Endodermal cell (in vitro differentiated cells): ENCODE results near the gene CCR1. TPM values are rescaled to one million over a fixed set of nuclear protein-coding genes. Genes with fewer than 3 reads are reported as not detected.

Experiments used
- DNase-seq: peaks from one replicate; pipeline ENCODE4 v3.0.0-alpha.2; 2017
- H3K27ac ChIP-seq: 2 replicates; pipeline ENCODE4 v1.5.1; 2013; ENCODE audit warnings: mild to moderate bottlenecking, low read depth, low read length, moderate library complexity
- H3K27me3 ChIP-seq: 2 replicates; pipeline ENCODE4 v1.6.1; 2013; ENCODE audit warnings: mild to moderate bottlenecking, low read length, moderate library complexity; ENCODE audit not compliant: insufficient read depth, control insufficient read depth, poor library complexity, severe bottlenecking
- H3K36me3 ChIP-seq: 2 replicates; pipeline ENCODE4 v1.7.0; 2013; ENCODE audit warnings: mild to moderate bottlenecking, low read length, moderate library complexity; ENCODE audit not compliant: control insufficient read depth, insufficient read depth
- H3K4me1 ChIP-seq: one replicate; pipeline ENCODE4 v1.7.0; 2013; ENCODE audit warnings: low read length; ENCODE audit not compliant: control insufficient read depth, insufficient read depth
- H3K4me3 ChIP-seq: 2 replicates; pipeline ENCODE4 v1.5.1; 2013; ENCODE audit warnings: mild to moderate bottlenecking, low read length, moderate library complexity
- H3K9ac ChIP-seq: 2 replicates; pipeline ENCODE4 v1.6.1; 2013; ENCODE audit warnings: mild to moderate bottlenecking, low read length, moderate library complexity; ENCODE audit not compliant: poor library complexity, severe bottlenecking; ENCODE audit errors: extremely low read depth
- H3K9me3 ChIP-seq: 2 replicates; pipeline ENCODE4 v1.6.1; 2013; ENCODE audit warnings: mild to moderate bottlenecking, low read length, moderate library complexity; ENCODE audit not compliant: control insufficient read depth
- H3K27ac Mint-ChIP-seq: 2 replicates; pipeline ENCODE4 v1.8.0; 2020; ENCODE audit warnings: mixed read lengths
- H3K27me3 Mint-ChIP-seq: 2 replicates; pipeline ENCODE4 v1.8.0; 2021; ENCODE audit warnings: mild to moderate bottlenecking, mixed read lengths; ENCODE audit not compliant: insufficient read depth
- H3K36me3 Mint-ChIP-seq: 2 replicates; pipeline ENCODE4 v1.8.0; 2020; ENCODE audit warnings: low read depth, mixed read lengths
- H3K4me1 Mint-ChIP-seq: 2 replicates; pipeline ENCODE4 v1.8.0; 2020; ENCODE audit warnings: mixed read lengths
- H3K4me3 Mint-ChIP-seq: 2 replicates; pipeline ENCODE4 v1.8.0; 2020; ENCODE audit warnings: mild to moderate bottlenecking, moderate library complexity, mixed read lengths
- H3K9me3 Mint-ChIP-seq: 2 replicates; pipeline ENCODE4 v1.8.0; 2020; ENCODE audit warnings: mild to moderate bottlenecking, mixed read lengths
- WGBS, 2 experiments: methylation state at CpG; one replicate each; pipeline versions ENCODE4 v1.1.5 to v1.1.7; 2013; ENCODE audit warnings: missing lambda C conversion rate in 2 of 2, mixed read lengths in 1 of 2; ENCODE audit not compliant: insufficient coverage in 1 of 2, insufficient read length in 1 of 2; 5-methylcytosine and 5-hydroxymethylcytosine counted together
- total RNA-seq, 2 donors: library from RNA; stranded (reverse); fragmentation: NEBNext Ultra II Directional in 1 of 2; extraction: Animal tissue kit (Norgen Biotek cat#: 25700) in 1 of 2; gene quantifications; 2 replicates in 1 of 2; 3 replicates in 1 of 2; pipeline ENCODE4 v1.2.1, GENCODE V29; 2021
- TF ChIP-seq, protein P1 (sequence below): fragments of 200-600 bp; sonication (generic); conservative IDR thresholded peaks from 2 replicates; pipeline ENCODE4 v1.5.0; 2021; ENCODE audit warnings: antibody characterized with exemption, mild to moderate bottlenecking

The CCR1 gene
- total RNA-seq, 2 donors from 2014 or later, result 0.11 TPM; not detected in 1

DNA sequence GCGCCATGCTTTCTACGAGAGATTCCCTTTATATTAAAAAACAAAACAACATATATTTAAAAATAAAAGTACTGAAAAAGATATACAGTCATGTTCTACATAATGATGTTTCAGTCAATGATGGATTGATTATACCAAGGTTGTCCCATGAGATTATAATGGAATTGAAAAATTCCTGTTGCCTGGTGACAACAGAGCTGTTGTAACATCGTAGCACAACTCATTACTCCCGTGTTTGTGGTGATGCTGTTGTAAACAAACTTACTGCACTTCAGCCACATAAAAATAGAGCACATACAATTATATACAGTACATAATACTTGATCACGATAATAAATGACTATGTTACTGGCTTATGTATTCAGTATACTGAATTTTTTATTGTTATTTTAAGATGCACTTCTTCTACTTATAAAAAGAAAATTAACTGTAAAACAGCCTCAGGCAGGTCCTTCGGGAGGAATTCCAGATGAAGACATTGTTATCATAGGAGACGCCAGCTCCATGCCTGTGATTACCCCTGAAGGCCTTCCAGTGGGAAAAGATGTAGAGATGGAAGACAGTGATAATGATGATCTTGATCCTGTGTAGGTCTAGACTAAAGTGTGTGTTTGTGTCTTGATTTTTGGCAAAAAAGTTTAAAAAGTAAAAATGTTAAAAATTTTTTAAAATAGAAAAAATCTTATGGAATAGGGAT lies 11.7 kb downstream of the CCR1 start:
- H3K27me3 ChIP-seq, result no peaks in the 10 kb centered on the region
- H3K27ac ChIP-seq, result no peak overlapping the region
- H3K4me1 ChIP-seq, result no peaks in the 10 kb centered on the region
- no peak overlapping the region for H3K9ac ChIP-seq
- H3K36me3 ChIP-seq, result no peaks in the 10 kb centered on the region
- peaks cover 4% of the 10 kb centered on the region for H3K27me3 Mint-ChIP-seq
- 87 to 96% methylated on average over 3 to 4 of the region's 7 CpGs for WGBS, 2 experiments
- peaks cover 24% of the 10 kb centered on the region for H3K9me3 Mint-ChIP-seq
- peaks cover 2% of the 10 kb centered on the region for H3K36me3 Mint-ChIP-seq
- peaks cover 18% of the 10 kb centered on the region for H3K9me3 ChIP-seq
- no peak overlapping the region for H3K4me3 Mint-ChIP-seq
- no peaks in the 10 kb centered on the region for H3K4me1 Mint-ChIP-seq
- DNase-seq, result no peak
- TF ChIP-seq, protein P1, sequence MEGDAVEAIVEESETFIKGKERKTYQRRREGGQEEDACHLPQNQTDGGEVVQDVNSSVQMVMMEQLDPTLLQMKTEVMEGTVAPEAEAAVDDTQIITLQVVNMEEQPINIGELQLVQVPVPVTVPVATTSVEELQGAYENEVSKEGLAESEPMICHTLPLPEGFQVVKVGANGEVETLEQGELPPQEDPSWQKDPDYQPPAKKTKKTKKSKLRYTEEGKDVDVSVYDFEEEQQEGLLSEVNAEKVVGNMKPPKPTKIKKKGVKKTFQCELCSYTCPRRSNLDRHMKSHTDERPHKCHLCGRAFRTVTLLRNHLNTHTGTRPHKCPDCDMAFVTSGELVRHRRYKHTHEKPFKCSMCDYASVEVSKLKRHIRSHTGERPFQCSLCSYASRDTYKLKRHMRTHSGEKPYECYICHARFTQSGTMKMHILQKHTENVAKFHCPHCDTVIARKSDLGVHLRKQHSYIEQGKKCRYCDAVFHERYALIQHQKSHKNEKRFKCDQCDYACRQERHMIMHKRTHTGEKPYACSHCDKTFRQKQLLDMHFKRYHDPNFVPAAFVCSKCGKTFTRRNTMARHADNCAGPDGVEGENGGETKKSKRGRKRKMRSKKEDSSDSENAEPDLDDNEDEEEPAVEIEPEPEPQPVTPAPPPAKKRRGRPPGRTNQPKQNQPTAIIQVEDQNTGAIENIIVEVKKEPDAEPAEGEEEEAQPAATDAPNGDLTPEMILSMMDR, result no peak
- H3K27ac Mint-ChIP-seq, result no peak overlapping the region
- no peak overlapping the region for H3K4me3 ChIP-seq

DNA sequence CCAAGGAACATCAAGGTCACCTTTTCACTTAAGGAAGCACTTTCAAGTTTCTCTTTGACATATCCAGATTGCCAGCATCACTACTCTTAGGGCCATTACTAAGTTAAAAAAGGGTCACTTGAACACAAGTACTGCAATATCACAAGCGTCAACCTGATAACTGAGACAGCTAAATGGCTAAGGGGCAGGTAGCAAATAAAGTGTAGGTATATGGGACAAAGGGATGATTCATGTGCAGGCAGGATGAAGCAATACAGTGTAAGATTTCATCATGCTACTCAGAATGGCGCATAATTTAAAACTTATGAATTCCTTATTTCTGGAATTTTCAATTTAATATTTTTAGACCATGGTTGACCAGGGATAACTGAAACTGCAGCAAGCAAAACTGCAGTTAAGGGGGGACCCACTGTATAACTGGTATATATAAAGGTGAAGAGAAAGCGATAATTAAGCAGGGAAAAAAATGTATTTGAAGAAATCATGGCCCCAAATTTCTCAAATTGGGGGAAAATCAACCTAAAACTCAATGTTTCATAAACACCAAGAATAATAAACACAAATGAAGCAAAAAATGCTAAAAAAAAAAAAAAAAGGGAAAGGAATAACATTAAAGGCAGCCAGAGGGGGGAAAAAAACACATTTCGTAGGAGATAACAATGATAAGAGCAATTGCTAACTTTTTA lies 13.1 kb downstream of the CCR1 start:
- Mint-ChIP-seq H3K4me1 (no peaks in the 10 kb centered on the region), H3K27me3 (peaks cover 4% of the 10 kb centered on the region), H3K4me3 (no peak overlapping the region), H3K27ac (no peak overlapping the region), H3K9me3 (peaks cover 24% of the 10 kb centered on the region), H3K36me3 (peaks cover 2% of the 10 kb centered on the region)
- TF ChIP-seq, protein P1, result no peak
- Histone ChIP-seq H3K4me1 (no peaks in the 10 kb centered on the region), H3K36me3 (no peaks in the 10 kb centered on the region), H3K9me3 (peaks cover 18% of the 10 kb centered on the region), H3K9ac (no peak overlapping the region), H3K27me3 (no peaks in the 10 kb centered on the region), H3K4me3 (no peak overlapping the region), H3K27ac (no peak overlapping the region)
- DNase-seq, result no peak
- WGBS, 2 experiments, result 92 to 96% methylated on average over 2 to 4 of the region's 4 CpGs

DNA sequence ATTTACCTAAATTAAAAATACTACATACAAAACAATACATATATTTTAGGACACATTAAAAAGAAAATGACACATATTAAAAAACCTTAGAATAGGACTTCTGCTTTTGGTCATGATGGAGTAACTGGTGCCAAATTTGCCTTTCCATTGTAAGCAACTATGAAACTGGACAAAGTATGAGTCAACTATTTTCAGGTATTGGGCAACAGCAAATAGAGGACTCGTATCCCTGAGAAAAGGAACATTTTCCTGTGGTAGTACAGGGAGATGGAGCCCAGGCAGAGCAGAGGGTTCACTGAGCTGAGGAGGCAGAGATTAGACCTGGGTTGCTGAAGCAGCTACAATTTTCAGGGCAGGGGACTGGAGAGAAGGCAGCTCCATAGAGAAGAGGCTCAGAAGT lies 14.7 kb downstream of the CCR1 start:
- H3K9me3 ChIP-seq, result peaks cover 18% of the 10 kb centered on the region
- DNase-seq, result no peak
- H3K4me1 ChIP-seq, result no peaks in the 10 kb centered on the region
- peaks cover under 1% of the 10 kb centered on the region for H3K36me3 Mint-ChIP-seq
- H3K27ac ChIP-seq, result no peak overlapping the region
- TF ChIP-seq, protein P1, result no peak
- peaks cover 24% of the 10 kb centered on the region for H3K9me3 Mint-ChIP-seq
- H3K27ac Mint-ChIP-seq, result no peak overlapping the region
- H3K27me3 ChIP-seq, result no peaks in the 10 kb centered on the region
- H3K4me1 Mint-ChIP-seq, result no peaks in the 10 kb centered on the region
- peaks cover 4% of the 10 kb centered on the region for H3K27me3 Mint-ChIP-seq
- no peaks in the 10 kb centered on the region for H3K36me3 ChIP-seq
- no peak overlapping the region for H3K4me3 Mint-ChIP-seq
- no peak overlapping the region for H3K4me3 ChIP-seq
- no peak overlapping the region for H3K9ac ChIP-seq
- 88 to 100% methylated on average over 1 of the region's 1 CpG for WGBS, 2 experiments
